OCI-LY1 (cell line): Measurements from ENCODE around the gene HRH4.

Experiments used
- H2AFZ ChIP-seq: fragments of 200-600 bp; sonication (generic), shearing (Covaris generic); 2 replicates; pipeline ENCODE4 v1.6.0; 2014; ENCODE audit warnings: antibody characterized with exemption, mild to moderate bottlenecking, low read length
- H3F3A ChIP-seq: fragments of 200-600 bp; sonication (generic), shearing (Covaris generic); 2 replicates; pipeline ENCODE4 v1.6.0; 2014; ENCODE audit warnings: mild to moderate bottlenecking, antibody characterized with exemption, low read length, moderate library complexity; ENCODE audit not compliant: insufficient read depth
- H3K27ac ChIP-seq: fragments of 200-600 bp; sonication (generic); 2 replicates; pipeline ENCODE4 v1.5.1; 2014; ENCODE audit warnings: low read length, mixed run types, mild to moderate bottlenecking, low read depth; ENCODE audit not compliant: poor library complexity, severe bottlenecking
- H3K27me3 ChIP-seq: fragments of 200-600 bp; sonication (generic); 2 replicates; pipeline ENCODE4 v1.6.0; 2014; ENCODE audit warnings: antibody characterized with exemption, mild to moderate bottlenecking, low read length, moderate library complexity; ENCODE audit not compliant: insufficient read depth
- H3K36me3 ChIP-seq: fragments of 200-600 bp; sonication (generic); 2 replicates; pipeline ENCODE4 v1.6.1; 2014; ENCODE audit warnings: mild to moderate bottlenecking, antibody characterized with exemption, low read length, moderate library complexity, mixed read lengths; ENCODE audit not compliant: insufficient read depth
- H3K4me1 ChIP-seq: fragments of 200-600 bp; sonication (generic); 2 replicates; pipeline ENCODE4 v1.5.1; 2014; ENCODE audit warnings: mild to moderate bottlenecking, low read length, moderate library complexity; ENCODE audit not compliant: insufficient read depth, severe bottlenecking
- H3K4me2 ChIP-seq: fragments of 200-600 bp; sonication (generic), shearing (Covaris generic); 2 replicates; pipeline ENCODE4 v1.6.1; 2014; ENCODE audit warnings: low read length
- H3K4me3 ChIP-seq: fragments of 200-600 bp; sonication (generic); 2 replicates; pipeline ENCODE4 v1.5.1; 2014; ENCODE audit warnings: low read length, low read depth, mild to moderate bottlenecking, mixed read lengths; ENCODE audit not compliant: poor library complexity, severe bottlenecking
- H3K79me2 ChIP-seq: fragments of 200-600 bp; shearing (Covaris generic); 2 replicates; pipeline ENCODE4 v1.6.1; 2016; ENCODE audit warnings: mixed run types, low read length, mixed read lengths; ENCODE audit not compliant: insufficient read depth
- H3K9ac ChIP-seq: fragments of 200-600 bp; sonication (generic), shearing (Covaris generic); 2 replicates; pipeline ENCODE4 v1.6.1; 2014; ENCODE audit warnings: mild to moderate bottlenecking, low read length, mixed read lengths
- H3K9me2 ChIP-seq: fragments of 200-600 bp; sonication (generic), shearing (Covaris generic); 2 replicates; pipeline ENCODE4 v1.6.1; 2014; ENCODE audit warnings: low read depth, mild to moderate bottlenecking, low read length, mixed read lengths
- H3K9me3 ChIP-seq: fragments of 200-600 bp; shearing (Covaris generic); 2 replicates; pipeline ENCODE4 v1.6.1; 2014; ENCODE audit warnings: low read length, mixed read lengths
- H4K20me1 ChIP-seq: fragments of 200-600 bp; sonication (generic), shearing (Covaris generic); 2 replicates; pipeline ENCODE4 v1.6.0; 2016; ENCODE audit warnings: mild to moderate bottlenecking, low read length; ENCODE audit not compliant: insufficient read depth
- CTCF ChIP-seq: fragments of 200-600 bp; sonication (generic), shearing (Covaris generic); IDR thresholded peaks from 2 replicates; pipeline ENCODE4 v1.5.1; 2017; ENCODE audit warnings: mild to moderate bottlenecking, antibody characterized with exemption, low read length, moderate library complexity, mixed read lengths
- EZH2 ChIP-seq: fragments of 200-600 bp; sonication (generic), shearing (Covaris generic); IDR thresholded peaks from 2 replicates; pipeline ENCODE4 v1.8.0; 2017; ENCODE audit warnings: borderline replicate concordance, mixed run types, mild to moderate bottlenecking, antibody characterized with exemption, low read length, moderate library complexity, mixed read lengths

Gene HRH4

GRCh38 chr18:24500217-24500616 lies 39.8 kb downstream of the HRH4 start:
- Histone ChIP-seq H3K79me2 (no peaks in the 10 kb centered on the region), H3K36me3 (no peaks in the 10 kb centered on the region)

GRCh38 chr18:24500766-24501165 lies 40.3 kb downstream of the HRH4 start:
- Histone ChIP-seq H2AFZ (no peak overlapping the region), H3K36me3 (no peaks in the 10 kb centered on the region), H3K9me3 (no peaks in the 10 kb centered on the region), H3K9me2 (no peaks in the 10 kb centered on the region), H3K4me3 (no peak overlapping the region), H3K27ac (no peak overlapping the region), H4K20me1 (no peaks in the 10 kb centered on the region), H3K27me3 (no peaks in the 10 kb centered on the region), H3K4me1 (no peaks in the 10 kb centered on the region), H3K79me2 (no peaks in the 10 kb centered on the region), H3F3A (no peaks in the 10 kb centered on the region), H3K4me2 (no peak overlapping the region), H3K9ac (no peak overlapping the region)
- no peak for TF ChIP-seq CTCF

More at GRCh38 chr18:24500217-24500616, 39.8 kb downstream of the HRH4 start:
- H3F3A ChIP-seq: no peaks in the 10 kb centered on the region
- H3K9me3 ChIP-seq: no peaks in the 10 kb centered on the region
- no peaks in the 10 kb centered on the region for H3K4me1 ChIP-seq
- no peak overlapping the region for H3K4me2 ChIP-seq
- no peaks in the 10 kb centered on the region for H4K20me1 ChIP-seq
- no peak for TF ChIP-seq CTCF
- TF ChIP-seq EZH2: no peak
- H3K27ac ChIP-seq: no peak overlapping the region
- H3K4me3 ChIP-seq: no peak overlapping the region
- no peak overlapping the region for H3K9ac ChIP-seq
- no peak overlapping the region for H2AFZ ChIP-seq
- no peaks in the 10 kb centered on the region for H3K27me3 ChIP-seq
- no peaks in the 10 kb centered on the region for H3K9me2 ChIP-seq

GRCh38 chr18:24502667-24503523 lies 42.5 kb downstream of the HRH4 start:
- no peaks in the 10 kb centered on the region for H3K36me3 ChIP-seq
- no peaks in the 10 kb centered on the region for H3F3A ChIP-seq
- H3K4me3 ChIP-seq: no peak overlapping the region
- H3K4me2 ChIP-seq: no peak overlapping the region
- no peaks in the 10 kb centered on the region for H3K79me2 ChIP-seq
- H4K20me1 ChIP-seq: no peaks in the 10 kb centered on the region
- H3K9me2 ChIP-seq: no peaks in the 10 kb centered on the region
- no peak overlapping the region for H3K27ac ChIP-seq
- no peaks in the 10 kb centered on the region for H3K9me3 ChIP-seq
- H3K9ac ChIP-seq: no peak overlapping the region
- no peaks in the 10 kb centered on the region for H3K27me3 ChIP-seq
- no peak overlapping the region for H2AFZ ChIP-seq
- no peak for TF ChIP-seq CTCF
- TF ChIP-seq EZH2: no peak
- no peaks in the 10 kb centered on the region for H3K4me1 ChIP-seq
